CD4-positive, alpha-beta T cell (primary cell): ENCODE measurements around the gene KAT2B. TPM values are rescaled to one million over a fixed set of nuclear protein-coding genes. Genes with fewer than 3 reads are reported as not detected.
"Not testable (repeated sequence)": the region's sequence is repeated elsewhere in the genome, so short reads cannot be mapped to it uniquely, and the experiment has no call there.

Experiments used
- ATAC-seq: fragments of 200-7000 bp; cut with Tn5 transposase; one replicate; pipeline ENCODE4 v1.10.0; 2022; ENCODE audit warnings: mild to moderate bottlenecking; ENCODE audit not compliant: poor library complexity
- CTCF ChIA-PET: fragments of 350-600 bp; sonication (Branson Sonifier 250); formaldehyde crosslinking; loops from one replicate; lab custom pipeline; 2021; ENCODE audit warnings: antibody characterized with exemption, inconsistent platforms; lab: Charles Lee
- POLR2A ChIA-PET: fragments of 350-600 bp; sonication (Branson Sonifier 250); formaldehyde crosslinking; loops from one replicate; lab custom pipeline; 2021; ENCODE audit warnings: antibody characterized with exemption, inconsistent platforms; lab: Charles Lee
- DNase-seq, 14 experiments: peaks; one replicate each; pipeline ENCODE4 v3.0.0-alpha.2; 2013 to 2020; ENCODE audit warnings: mixed read lengths in 2 of 14
- H3K27ac ChIP-seq, 2 donors: one replicate each; pipeline versions ENCODE4 v1.5.1 to v1.7.0; 2013; ENCODE audit warnings: low read length in 2 of 2, low read depth in 1 of 2, mild to moderate bottlenecking in 1 of 2
- H3K27me3 ChIP-seq, 2 experiments: 1 replicate in 1 of 2; 2 replicates in 1 of 2; pipeline versions ENCODE4 v1.6.1 to v1.7.0; 2013; ENCODE audit warnings: low read length in 2 of 2, control low read depth in 1 of 2, mild to moderate bottlenecking in 1 of 2, moderate library complexity in 1 of 2; ENCODE audit not compliant: insufficient read depth in 2 of 2, control insufficient read depth in 1 of 2
- H3K36me3 ChIP-seq: one replicate; pipeline ENCODE4 v1.6.1; 2013; ENCODE audit warnings: low read length, control low read depth; ENCODE audit not compliant: insufficient read depth
- H3K4me1 ChIP-seq: one replicate; pipeline ENCODE4 v1.6.1; 2013; ENCODE audit warnings: low read length, control low read depth; ENCODE audit not compliant: insufficient read depth
- H3K4me3 ChIP-seq: one replicate; pipeline ENCODE4 v1.5.1; 2013; ENCODE audit warnings: mild to moderate bottlenecking, low read length, moderate library complexity
- H3K9me3 ChIP-seq, 2 experiments: 1 replicate in 1 of 2; 2 replicates in 1 of 2; pipeline versions ENCODE4 v1.6.1 to v1.7.0; 2013; ENCODE audit warnings: low read length in 2 of 2, mild to moderate bottlenecking in 2 of 2, control low read depth in 1 of 2, moderate library complexity in 1 of 2; ENCODE audit not compliant: control insufficient read depth in 1 of 2, insufficient read depth in 1 of 2
- H3K27ac Mint-ChIP-seq: one replicate; pipeline ENCODE4 v1.8.0; 2020; ENCODE audit warnings: mixed read lengths
- H3K27me3 Mint-ChIP-seq: one replicate; pipeline ENCODE4 v1.8.0; 2021; ENCODE audit warnings: mixed read lengths
- H3K36me3 Mint-ChIP-seq: one replicate; pipeline ENCODE4 v1.8.0; 2021; ENCODE audit warnings: low read depth, mixed read lengths
- H3K4me1 Mint-ChIP-seq: one replicate; pipeline ENCODE4 v1.8.0; 2021; ENCODE audit warnings: low read depth, mixed read lengths
- H3K4me3 Mint-ChIP-seq: one replicate; pipeline ENCODE4 v1.8.0; 2020; ENCODE audit warnings: mild to moderate bottlenecking, mixed read lengths
- H3K9me3 Mint-ChIP-seq: one replicate; pipeline ENCODE4 v1.8.0; 2020; ENCODE audit warnings: mixed read lengths
- intact Hi-C, 2 experiments: fragments of 100-400 bp; cut with DNase I in 1 of 2; cut with micrococcal nuclease in 1 of 2; formaldehyde crosslinking; loops; one replicate each; pipeline versions ENCODE4 v1.15.1 to v1.9.0; 2023 to 2025; cut with DNase I, micrococcal nuclease
- total RNA-seq, 174 experiments: library from RNA in 2 of 174; stranded (reverse) in 2 of 174; gene quantifications; one replicate each; pipeline ENCODE4 v1.2.3 and lab custom pipeline; 2021 to 2026
- TF ChIP-seq, protein P1 (sequence below): fragments of 200-600 bp; IDR thresholded peaks from one replicate; pipeline ENCODE4 v1.8.0; 2022; ENCODE audit warnings: antibody characterized with exemption, mild to moderate bottlenecking

The KAT2B gene
- total RNA-seq, 2 experiments from 2014 or later = 50.9 to 54.4 TPM

DNA sequence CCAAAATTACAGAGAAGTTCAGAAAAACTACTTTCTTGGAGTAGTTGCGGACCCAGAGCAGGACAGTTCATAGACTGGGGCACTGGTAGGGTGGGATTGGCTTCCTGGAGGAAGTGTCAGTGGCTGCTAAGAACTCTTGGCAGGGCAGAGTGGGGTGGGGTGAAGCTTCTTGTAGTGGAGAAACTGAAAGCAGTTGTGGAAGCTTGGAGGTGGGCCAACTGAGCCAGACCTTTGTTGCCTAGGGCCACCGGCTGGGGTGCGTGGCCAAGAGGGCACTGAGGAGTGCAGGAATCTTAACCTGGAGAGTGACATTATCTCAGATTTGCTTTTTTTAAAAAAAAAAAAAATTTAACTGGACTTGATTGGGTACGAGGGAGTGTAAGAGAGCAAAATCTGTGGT, 3.1 kb downstream of the KAT2B start:
- Histone ChIP-seq H3K4me1 (peaks cover 68% of the 10 kb centered on the region), H3K27me3 (no peaks in the 10 kb centered on the region), H3K36me3 (no peaks in the 10 kb centered on the region), H3K27ac (peak overlapping the region; percentile 57 to 82), H3K4me3 (peak overlapping the region; percentile 53), H3K9me3 (no peaks in the 10 kb centered on the region)
- intact Hi-C loops = loop anchor here (2.0 to 10.0 kb wide), 5 partner anchors 34 to 143 kb away; partner anchors contain the start of gene SGO1 (in 1 of the 2)
- POLR2A ChIA-PET = interaction anchor here (0.6 to 5.7 kb wide), 8 partner anchors 11 to 143 kb away, joined by 3 to 48 read pairs (median 6); partner anchors contain the start of genes RAB5A and SGO1
- Mint-ChIP-seq H3K9me3 (no peaks in the 10 kb centered on the region), H3K27ac (peak overlapping the region; percentile 99), H3K36me3 (peaks cover 20% of the 10 kb centered on the region), H3K4me1 (peaks cover 73% of the 10 kb centered on the region), H3K27me3 (no peaks in the 10 kb centered on the region), H3K4me3 (peak overlapping the region; percentile 87)
- TF ChIP-seq, protein P1, sequence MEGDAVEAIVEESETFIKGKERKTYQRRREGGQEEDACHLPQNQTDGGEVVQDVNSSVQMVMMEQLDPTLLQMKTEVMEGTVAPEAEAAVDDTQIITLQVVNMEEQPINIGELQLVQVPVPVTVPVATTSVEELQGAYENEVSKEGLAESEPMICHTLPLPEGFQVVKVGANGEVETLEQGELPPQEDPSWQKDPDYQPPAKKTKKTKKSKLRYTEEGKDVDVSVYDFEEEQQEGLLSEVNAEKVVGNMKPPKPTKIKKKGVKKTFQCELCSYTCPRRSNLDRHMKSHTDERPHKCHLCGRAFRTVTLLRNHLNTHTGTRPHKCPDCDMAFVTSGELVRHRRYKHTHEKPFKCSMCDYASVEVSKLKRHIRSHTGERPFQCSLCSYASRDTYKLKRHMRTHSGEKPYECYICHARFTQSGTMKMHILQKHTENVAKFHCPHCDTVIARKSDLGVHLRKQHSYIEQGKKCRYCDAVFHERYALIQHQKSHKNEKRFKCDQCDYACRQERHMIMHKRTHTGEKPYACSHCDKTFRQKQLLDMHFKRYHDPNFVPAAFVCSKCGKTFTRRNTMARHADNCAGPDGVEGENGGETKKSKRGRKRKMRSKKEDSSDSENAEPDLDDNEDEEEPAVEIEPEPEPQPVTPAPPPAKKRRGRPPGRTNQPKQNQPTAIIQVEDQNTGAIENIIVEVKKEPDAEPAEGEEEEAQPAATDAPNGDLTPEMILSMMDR = no peak
- CTCF ChIA-PET = no interaction called here
- peak; percentile 11 for ATAC-seq
- DNase-seq = peak; percentile 12 to 88 (median 39)

DNA sequence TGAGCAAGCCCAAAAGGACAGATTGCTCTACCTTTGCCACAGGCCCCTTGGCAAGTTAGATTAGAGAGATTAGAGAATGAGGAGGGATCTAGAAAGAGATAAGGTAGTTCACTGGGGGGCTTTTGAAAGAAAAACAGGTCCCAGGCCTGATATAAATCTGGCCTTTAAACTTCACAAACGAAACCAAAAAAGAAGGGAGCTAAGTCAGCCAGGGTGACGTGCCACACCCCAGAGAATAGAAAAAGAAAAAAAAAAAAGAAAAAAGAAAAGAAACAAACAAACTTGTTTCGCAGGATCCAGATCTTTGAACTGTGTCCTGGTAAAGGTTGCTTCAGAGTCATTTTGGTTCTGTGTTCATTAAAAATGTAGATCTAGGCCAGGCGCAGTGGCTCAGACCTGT, 3.6 kb downstream of the KAT2B start:
- H3K36me3 ChIP-seq = no peaks in the 10 kb centered on the region
- no peak for ATAC-seq
- no peaks in the 10 kb centered on the region for H3K9me3 ChIP-seq
- TF ChIP-seq, protein P1 = no peak
- intact Hi-C loops = loop anchor here (2.0 to 10.0 kb wide), 5 partner anchors 33 to 143 kb away; partner anchors contain the start of gene SGO1 (in 1 of the 2)
- peaks cover 68% of the 10 kb centered on the region for H3K4me1 ChIP-seq
- DNase-seq = peak in 3 of 14 experiments; percentile 45 to 64 (median 46)
- no peaks in the 10 kb centered on the region for H3K27me3 ChIP-seq
- Mint-ChIP-seq H3K36me3 (peaks cover 20% of the 10 kb centered on the region), H3K4me3 (peak overlapping the region; percentile 87), H3K9me3 (no peaks in the 10 kb centered on the region), H3K27me3 (no peaks in the 10 kb centered on the region), H3K4me1 (peaks cover 72% of the 10 kb centered on the region), H3K27ac (peak overlapping the region; percentile 99)
- CTCF ChIA-PET = interaction anchor here (1.1 kb wide), 1 partner anchor 10 kb away, joined by 3 read pairs; no protein-coding TSS in a partner anchor
- peak overlapping the region; percentile 57 to 82 for H3K27ac ChIP-seq
- H3K4me3 ChIP-seq = peak overlapping the region; percentile 53
- POLR2A ChIA-PET = interaction anchor here (0.6 to 5.7 kb wide), 9 partner anchors 10 to 142 kb away, joined by 3 to 48 read pairs (median 6); partner anchors contain the start of genes RAB5A and SGO1

DNA sequence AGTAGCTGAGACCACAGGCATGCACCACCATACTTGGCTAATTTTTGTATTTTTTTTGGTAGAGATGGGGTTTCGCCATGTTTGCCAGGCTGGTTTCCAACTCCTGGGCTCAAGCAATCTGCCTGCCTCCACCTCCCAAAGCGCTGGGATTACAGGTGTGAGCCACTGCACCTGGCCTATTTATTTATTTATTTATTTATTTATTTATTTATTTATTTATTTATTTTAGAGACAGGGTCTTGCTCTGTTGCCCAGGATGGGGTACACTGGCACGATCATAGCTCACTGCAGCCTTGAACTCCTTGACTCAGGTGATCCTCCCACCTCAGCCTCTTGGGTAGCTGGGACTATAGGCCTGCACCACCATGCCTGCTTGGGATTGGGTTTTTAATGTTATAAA, 4.9 kb downstream of the KAT2B start:
- POLR2A ChIA-PET = interaction anchor here (1.3 to 5.7 kb wide), 3 partner anchors 34 to 141 kb away, joined by 6 to 48 read pairs (median 12); partner anchors contain the start of genes RAB5A and SGO1
- Mint-ChIP-seq H3K27ac (peak overlapping the region; percentile 67), H3K36me3 (peaks cover 13% of the 10 kb centered on the region), H3K4me1 (peaks cover 83% of the 10 kb centered on the region)
- intact Hi-C loops = loop anchor here in 1 of 2 experiments (10.0 kb wide), 2 partner anchors 60 kb away; no protein-coding TSS in a partner anchor
- H3K4me1 ChIP-seq = peaks cover 72% of the 10 kb centered on the region
- ATAC-seq, H3K4me3 ChIP-seq, H3K36me3 ChIP-seq, DNase-seq, H3K27me3 ChIP-seq, H3K9me3 Mint-ChIP-seq, H3K27ac ChIP-seq, H3K9me3 ChIP-seq, CTCF ChIA-PET, H3K27me3 Mint-ChIP-seq, H3K4me3 Mint-ChIP-seq: not testable (repeated sequence)
